Measurements from ENCODE around the gene CIBAR2. TPM values are rescaled to one million over a fixed set of nuclear protein-coding genes. Genes with fewer than 3 reads are reported as not detected.
A peak's percentile ranks its signal among the peaks of the same experiment; 100 is the strongest.
"Not testable (repeated sequence)": the region's sequence is repeated elsewhere in the genome, so short reads cannot be mapped to it uniquely, and the experiment has no call there.

CIBAR2 gene
- polyA plus RNA-seq, 3 donors: 0.22 to 0.50 (median 0.36) TPM

DNA sequence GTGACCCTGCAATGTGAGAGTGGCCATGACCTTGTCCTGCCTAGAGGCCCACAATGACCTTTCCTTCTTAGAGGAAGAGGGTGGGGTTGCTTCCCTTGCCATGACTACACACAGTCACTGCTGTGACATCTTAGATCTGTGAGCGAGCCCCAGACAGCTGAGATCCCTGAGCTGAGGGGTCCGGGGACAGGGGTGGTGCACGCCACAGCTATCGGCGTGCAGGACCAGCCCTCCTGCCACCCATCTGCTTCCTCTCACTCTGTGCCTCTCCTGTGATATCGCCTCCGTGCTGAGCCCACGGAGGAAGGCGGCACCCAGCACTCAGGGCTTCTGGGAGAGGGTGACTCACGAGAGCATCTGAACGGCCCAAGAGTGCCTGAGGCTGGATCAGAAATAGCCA is 49.4 kb downstream of the CIBAR2 start:
- DNase-seq: no peak

DNA sequence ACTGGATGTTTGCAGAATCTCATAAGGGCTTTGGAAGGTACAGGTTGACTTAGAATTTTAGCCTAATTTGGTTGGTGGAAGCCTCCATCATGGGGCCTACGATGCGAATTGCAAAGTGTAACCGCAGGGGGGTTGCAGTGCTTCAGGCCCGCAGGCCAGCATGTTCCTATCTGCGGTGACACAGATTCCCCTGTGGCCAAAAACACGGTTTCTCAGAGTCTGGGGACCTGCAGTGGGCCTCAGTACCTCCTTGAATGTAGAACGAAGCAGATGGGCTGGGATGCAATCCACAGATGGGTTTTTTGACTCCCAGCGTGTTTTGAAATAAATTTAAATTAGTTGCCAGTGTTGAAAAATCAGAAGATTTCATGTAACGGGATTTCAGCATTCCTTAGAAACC is 49.9 kb downstream of the CIBAR2 start:
- DNase-seq: no peak

DNA sequence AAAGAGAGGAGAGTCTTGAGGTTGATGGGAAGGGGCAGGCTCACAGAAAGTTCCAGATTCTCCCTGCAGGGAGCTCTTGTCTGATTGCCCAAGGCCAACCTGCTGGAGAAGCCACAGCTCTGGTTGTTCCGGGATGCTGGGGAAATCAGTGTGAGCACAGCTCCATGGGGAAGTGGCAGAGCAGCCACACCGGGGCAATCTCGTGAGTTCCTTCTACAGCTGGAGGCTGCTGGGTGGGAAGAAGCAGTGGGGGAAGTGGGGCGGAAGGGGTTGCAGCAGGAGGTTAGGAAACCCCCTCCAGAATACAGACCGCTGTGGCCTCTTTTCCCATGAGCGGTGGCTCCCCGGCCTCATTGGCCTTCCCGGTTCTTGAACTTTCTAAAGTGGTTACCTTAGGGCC is 50.7 kb downstream of the CIBAR2 start:
- no peak for DNase-seq

GRCh38 chr16:85058909-85059308 is 53.4 kb downstream of the CIBAR2 start:
- DNase-seq: no peak

- DNase-seq: no peak
Measured at GRCh38 chr16:85057948-85058347, 54.3 kb downstream of the CIBAR2 start.

- DNase-seq: no peak
Measured at GRCh38 chr16:85057212-85057889, 54.9 kb downstream of the CIBAR2 start.

DNA sequence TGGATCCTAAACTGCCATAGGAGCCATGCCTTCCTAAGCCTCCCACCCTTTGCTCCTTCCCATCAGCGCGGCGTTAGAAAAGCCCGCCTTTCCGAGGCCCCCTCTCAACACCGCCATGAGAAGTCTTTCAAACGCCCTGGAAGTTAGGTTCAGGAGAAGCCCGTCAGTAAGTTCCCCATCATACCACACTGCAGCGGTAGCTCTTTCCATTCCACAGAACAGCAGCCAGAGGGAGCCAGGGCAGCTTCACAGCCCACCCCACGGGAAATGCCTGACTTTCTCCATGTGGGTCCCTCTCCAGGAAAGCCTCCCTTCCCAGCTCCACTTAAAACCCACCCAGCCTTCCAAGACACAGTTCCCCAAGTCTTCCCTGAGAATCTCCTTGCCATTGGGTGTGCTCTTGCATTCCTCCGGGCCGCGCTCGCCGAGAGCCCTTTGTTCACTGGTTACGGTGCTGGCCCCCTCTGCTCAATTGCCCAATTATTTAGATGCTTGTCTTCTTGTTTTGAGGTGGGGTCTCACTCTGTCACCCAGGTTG is 56.0 kb downstream of the CIBAR2 start:
- no peak for DNase-seq

DNA sequence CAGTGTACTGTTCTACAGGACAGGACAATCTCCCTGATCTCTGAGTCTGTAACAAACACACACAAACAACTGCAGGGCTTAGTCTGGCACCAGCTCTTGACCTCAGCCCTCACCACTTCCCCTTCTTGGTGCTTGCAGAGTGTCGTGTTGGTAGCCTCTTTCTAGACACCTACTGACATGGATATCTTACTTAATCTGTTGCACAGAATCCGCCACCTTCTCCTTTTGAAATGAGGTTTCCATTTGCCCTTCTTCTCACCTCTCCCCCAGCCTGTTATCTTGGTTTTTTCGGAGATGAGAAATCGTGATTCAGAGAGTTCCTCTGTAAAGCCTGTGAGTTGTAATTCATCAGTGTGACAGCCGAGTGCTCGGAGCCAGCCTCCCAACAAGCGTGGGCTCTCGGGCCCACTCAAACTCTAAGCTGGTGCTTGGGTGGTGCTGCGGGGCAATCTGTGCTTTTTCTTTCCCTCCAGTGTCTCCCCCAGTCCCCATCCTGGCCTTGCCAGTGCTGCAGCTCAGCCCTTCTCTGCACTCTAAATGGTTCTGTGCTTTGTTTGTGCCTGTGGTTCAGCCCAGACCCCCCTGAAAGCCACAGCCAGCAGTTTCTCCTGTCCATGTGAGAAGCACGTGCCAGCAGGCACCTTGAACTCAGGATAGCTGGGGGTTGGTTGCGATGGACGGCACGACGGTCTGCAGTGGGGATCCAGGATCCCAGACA is 56.6 kb downstream of the CIBAR2 start:
- DNase-seq: peak; percentile 16

GRCh38 chr16:85054948-85055492 is 57.3 kb downstream of the CIBAR2 start:
- DNase-seq: no peak

DNA sequence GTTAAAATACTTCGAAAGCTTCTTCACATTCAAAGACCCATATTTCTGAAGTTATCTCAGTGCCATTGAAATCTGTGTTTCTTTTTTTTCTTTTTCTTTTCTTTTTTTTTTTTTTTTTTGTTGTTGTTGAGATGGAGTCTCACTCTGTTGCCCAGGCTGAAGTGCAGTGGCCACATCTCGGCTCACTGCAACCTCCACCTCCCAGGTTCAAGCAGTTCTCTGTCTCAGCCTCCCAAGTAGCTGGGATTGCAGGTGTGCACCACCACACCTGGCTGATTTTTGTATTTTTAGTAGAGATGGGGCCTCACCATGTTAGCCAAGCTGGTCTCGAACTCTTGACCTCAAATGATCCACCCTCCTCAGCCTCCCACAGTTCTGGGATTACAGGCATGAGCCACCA is 58.0 kb downstream of the CIBAR2 start:
- DNase-seq: not testable (repeated sequence)

DNA sequence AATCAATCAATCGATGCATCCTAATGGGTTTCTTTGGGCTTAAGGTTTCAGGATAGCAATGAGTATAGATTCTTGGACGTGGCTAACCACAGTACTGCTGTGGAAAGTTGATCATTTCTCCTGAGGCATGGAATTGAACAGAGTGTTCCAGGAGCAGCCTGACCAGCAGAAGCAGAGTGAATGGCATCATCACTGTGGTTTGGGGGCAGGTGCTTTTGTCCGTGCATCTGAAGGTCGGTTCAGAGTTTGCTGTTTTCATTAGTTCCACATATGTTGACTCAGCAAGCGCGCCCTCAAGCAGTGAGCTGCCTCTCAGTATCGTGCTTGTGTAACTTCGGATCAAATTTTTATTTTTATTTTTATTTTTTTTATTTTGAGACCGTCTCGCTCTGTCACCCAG is 59.7 kb downstream of the CIBAR2 start:
- DNase-seq: no peak

GRCh38 chr16:85051683-85052082 is 60.6 kb downstream of the CIBAR2 start:
- DNase-seq: no peak

GRCh38 chr16:85051067-85051581 is 61.1 kb downstream of the CIBAR2 start:
- DNase-seq: no peak

GRCh38 chr16:85049706-85050305 is 62.5 kb downstream of the CIBAR2 start:
- DNase-seq: no peak

- no peak for DNase-seq
Measured at GRCh38 chr16:85048921-85049562, 63.2 kb downstream of the CIBAR2 start.

Other genes with a start within 250 kb of the CIBAR2 start
- 10 to 100 TPM; 47.0 to 62.5 (median 61.7) TPM for gene ZDHHC7, start 100.9 kb downstream of the CIBAR2 start, polyA plus RNA-seq (ENCODE audit: insufficient read length in 3 of 3)
- 1 to 10 TPM; 4.8 to 5.2 (median 5.0) TPM for gene KIAA0513, start 84.7 kb downstream of the CIBAR2 start, polyA plus RNA-seq (ENCODE audit: insufficient read length in 3 of 3)